ENCODE results near the gene OBSCN. TPM values are rescaled to one million over a fixed set of nuclear protein-coding genes. Genes with fewer than 3 reads are reported as not detected.
"Not testable (repeated sequence)": the region's sequence is repeated elsewhere in the genome, so short reads cannot be mapped to it uniquely, and the experiment has no call there.

Gene OBSCN
- total and polyA plus RNA-seq, 12 donors = 0.90 to 18.0 (median 5.9) TPM

DNA sequence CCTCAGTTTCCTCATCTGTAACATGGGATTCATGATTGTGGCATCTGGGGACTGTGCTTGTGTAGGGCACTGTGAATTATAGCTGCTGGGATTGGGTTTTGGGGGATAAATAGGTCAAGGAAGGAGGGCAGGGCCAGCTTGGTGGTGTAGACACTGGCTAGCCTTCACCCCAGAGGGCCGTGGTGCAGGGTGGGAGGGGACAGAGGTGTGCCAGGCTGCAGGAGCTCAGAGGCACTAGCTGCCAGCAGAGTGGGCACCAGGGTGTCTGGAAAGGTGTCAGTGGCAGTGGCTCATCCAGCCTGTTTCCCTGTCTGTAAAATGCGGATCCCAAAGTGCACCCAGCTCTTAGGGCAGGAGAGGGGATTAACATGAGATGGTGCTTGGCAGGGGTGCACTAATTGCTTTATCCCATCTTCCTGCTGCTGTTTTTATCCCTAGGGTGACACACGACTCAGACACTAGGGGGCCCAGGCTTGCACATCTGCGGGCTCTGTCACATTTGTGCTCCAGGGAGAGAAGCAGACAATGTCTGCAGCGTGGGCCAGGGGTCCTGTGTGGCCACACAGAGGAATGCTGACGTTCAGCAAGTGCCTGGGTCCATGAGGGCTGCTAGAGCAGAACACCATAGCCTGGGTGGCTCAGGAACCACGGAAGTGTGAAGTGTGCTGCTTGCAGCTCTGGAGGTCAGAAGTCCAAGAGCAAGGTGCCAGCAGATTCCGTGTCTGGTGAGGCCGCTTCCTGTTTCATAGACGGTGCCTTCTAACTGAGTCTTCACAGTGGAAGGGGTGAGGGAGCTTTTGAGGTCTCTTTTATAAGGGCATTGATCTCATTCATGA is 19.3 kb downstream of the OBSCN start:
- intact Hi-C loops (cut with DNase I) = no loop called here
- Histone ChIP-seq H3K27ac (no peak overlapping the region), H3K27me3 (no peaks in the 10 kb centered on the region), H3K36me3 (replicated peaks in 1 of 2) (no peaks in the 10 kb centered on the region), H3K9me3 (replicated peaks in 1 of 3) (peaks cover 0 to 7% (median 0%) of the 10 kb centered on the region in 3 donors), H3K4me3 (no peak overlapping the region), H3K4me1 (replicated peaks in 1 of 2) (no peaks in the 10 kb centered on the region)
- 49 to 66% (median 51%) methylated on average over 4 to 10 of the region's 10 CpGs for WGBS, 4 donors
- TF ChIP-seq POLR2A (IDR thresholded peaks at IDR 0.05) = no peak
- TF ChIP-seq, protein P1, sequence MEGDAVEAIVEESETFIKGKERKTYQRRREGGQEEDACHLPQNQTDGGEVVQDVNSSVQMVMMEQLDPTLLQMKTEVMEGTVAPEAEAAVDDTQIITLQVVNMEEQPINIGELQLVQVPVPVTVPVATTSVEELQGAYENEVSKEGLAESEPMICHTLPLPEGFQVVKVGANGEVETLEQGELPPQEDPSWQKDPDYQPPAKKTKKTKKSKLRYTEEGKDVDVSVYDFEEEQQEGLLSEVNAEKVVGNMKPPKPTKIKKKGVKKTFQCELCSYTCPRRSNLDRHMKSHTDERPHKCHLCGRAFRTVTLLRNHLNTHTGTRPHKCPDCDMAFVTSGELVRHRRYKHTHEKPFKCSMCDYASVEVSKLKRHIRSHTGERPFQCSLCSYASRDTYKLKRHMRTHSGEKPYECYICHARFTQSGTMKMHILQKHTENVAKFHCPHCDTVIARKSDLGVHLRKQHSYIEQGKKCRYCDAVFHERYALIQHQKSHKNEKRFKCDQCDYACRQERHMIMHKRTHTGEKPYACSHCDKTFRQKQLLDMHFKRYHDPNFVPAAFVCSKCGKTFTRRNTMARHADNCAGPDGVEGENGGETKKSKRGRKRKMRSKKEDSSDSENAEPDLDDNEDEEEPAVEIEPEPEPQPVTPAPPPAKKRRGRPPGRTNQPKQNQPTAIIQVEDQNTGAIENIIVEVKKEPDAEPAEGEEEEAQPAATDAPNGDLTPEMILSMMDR (IDR thresholded peaks at IDR 0.05) = no peak
- no peak for DNase-seq

GRCh38 chr1:228228147-228228546 is 20.3 kb downstream of the OBSCN start:
- H3K4me1 ChIP-seq (replicated peaks in 1 of 2); H3K27ac ChIP-seq; intact Hi-C loops (cut with DNase I); H3K9me3 ChIP-seq (replicated peaks in 1 of 3); H3K27me3 ChIP-seq; H3K4me3 ChIP-seq; H3K36me3 ChIP-seq (replicated peaks in 1 of 2): not testable (repeated sequence)
- DNase-seq = peak in 1 of 7 donors; percentile 10
- 91 to 100% (median 93%) methylated on average over 5 of the region's 5 CpGs for WGBS, 4 donors

DNA sequence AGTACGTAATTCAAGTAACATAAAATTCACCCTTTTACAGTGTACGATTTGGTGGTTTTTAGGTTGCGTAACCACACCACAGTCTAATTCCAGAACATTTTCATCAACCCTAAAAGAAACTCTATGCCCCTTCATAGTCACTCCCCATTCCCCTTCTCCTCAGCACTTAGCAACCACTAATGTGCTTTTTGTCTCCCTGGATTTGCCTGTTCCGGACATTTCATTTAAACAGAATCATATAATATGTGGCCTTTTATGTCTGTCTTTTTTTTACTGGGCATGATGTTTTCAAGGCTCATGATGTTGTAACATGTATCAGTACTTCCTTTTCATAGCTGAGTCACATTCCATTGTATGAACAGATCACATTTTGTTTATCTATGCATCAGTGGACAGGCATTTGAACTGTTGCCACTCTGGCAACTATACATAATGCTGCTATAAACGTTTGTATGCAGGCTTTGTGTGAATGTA is 20.8 kb downstream of the OBSCN start:
- peaks cover 0 to 7% (median 0%) of the 10 kb centered on the region in 3 donors for H3K9me3 ChIP-seq (replicated peaks in 1 of 3)
- no peaks in the 10 kb centered on the region for H3K36me3 ChIP-seq (replicated peaks in 1 of 2)
- intact Hi-C loops (cut with DNase I) = no loop called here
- TF ChIP-seq POLR2A (IDR thresholded peaks at IDR 0.05) = no peak
- TF ChIP-seq, protein P1 (IDR thresholded peaks at IDR 0.05) = no peak
- H3K27ac ChIP-seq = no peak overlapping the region
- DNase-seq = no peak
- no peaks in the 10 kb centered on the region for H3K4me1 ChIP-seq (replicated peaks in 1 of 2)
- no peak overlapping the region for H3K4me3 ChIP-seq
- 64 to 76% (median 68%) methylated on average over 5 of the region's 5 CpGs for WGBS, 4 donors
- H3K27me3 ChIP-seq = no peaks in the 10 kb centered on the region

DNA sequence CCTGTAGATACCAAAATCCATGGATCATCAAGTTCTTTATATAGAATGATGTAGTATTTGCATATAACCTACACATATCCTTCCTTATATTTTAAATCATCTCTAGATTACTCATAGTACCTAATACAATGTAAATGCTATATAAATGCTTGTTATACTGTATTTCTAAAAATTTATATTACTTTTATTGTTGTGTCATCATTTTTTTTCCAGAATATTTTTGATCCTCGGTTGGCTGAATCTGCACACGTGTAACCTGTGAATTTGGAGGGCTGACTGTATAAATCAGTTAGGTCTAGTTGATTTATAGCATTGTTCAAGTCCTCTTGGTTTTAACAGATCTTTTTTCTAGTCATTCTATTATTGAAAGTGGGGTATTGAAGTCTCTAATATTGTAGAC is 23.3 kb downstream of the OBSCN start:
- Histone ChIP-seq H3K4me3 (no peak overlapping the region), H3K4me1 (replicated peaks in 1 of 2) (no peaks in the 10 kb centered on the region), H3K9me3 (replicated peaks in 1 of 3) (no peaks in the 10 kb centered on the region), H3K27me3 (no peaks in the 10 kb centered on the region), H3K36me3 (replicated peaks in 1 of 2) (no peaks in the 10 kb centered on the region), H3K27ac (no peak overlapping the region)
- no peak for DNase-seq
- TF ChIP-seq, protein P1 (IDR thresholded peaks at IDR 0.05) = no peak
- TF ChIP-seq POLR2A (IDR thresholded peaks at IDR 0.05) = no peak
- intact Hi-C loops (cut with DNase I) = no loop called here
- 81 to 93% (median 87%) methylated on average over 2 of the region's 2 CpGs for WGBS, 4 donors

DNA sequence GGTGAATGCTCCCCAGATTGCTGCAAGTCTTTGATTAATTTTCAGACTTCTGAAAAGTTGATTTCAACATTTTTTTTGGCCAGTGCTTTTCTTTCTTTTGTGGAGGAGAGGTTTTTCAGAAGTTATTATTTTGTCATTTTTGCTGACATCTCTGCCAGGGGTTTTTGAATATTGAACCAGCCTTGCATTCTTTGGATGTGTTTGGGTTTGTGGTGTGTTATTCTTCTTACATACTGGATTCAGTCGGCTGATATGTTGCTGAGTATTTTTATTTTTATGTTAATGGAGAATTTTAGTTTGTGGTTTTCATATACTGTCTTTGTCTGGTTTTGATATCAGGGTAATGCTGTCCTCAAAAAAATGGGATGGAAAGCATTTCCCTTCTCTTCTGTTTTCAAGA is 25.3 kb downstream of the OBSCN start:
- intact Hi-C loops (cut with DNase I) = no loop called here
- Histone ChIP-seq H3K27me3 (no peaks in the 10 kb centered on the region), H3K9me3 (replicated peaks in 1 of 3) (no peaks in the 10 kb centered on the region), H3K4me1 (replicated peaks in 1 of 2) (no peaks in the 10 kb centered on the region), H3K27ac (no peak overlapping the region), H3K4me3 (no peak overlapping the region), H3K36me3 (replicated peaks in 1 of 2) (no peaks in the 10 kb centered on the region)
- DNase-seq = no peak
- 78 to 90% (median 83%) methylated on average over 1 of the region's 1 CpG for WGBS, 4 donors
- no peak for TF ChIP-seq POLR2A (IDR thresholded peaks at IDR 0.05)
- TF ChIP-seq, protein P1 (IDR thresholded peaks at IDR 0.05) = no peak

All from adrenal gland (tissue), 12 donors.